Trophoblast cell (in vitro differentiated cells and primary cell): ENCODE data around the gene CWF19L1.

Experiments used
- DNase-seq, 2 donors: peaks; one replicate each; pipeline ENCODE4 v3.0.0-alpha.2; 2016
- H2AFZ ChIP-seq: 2 replicates; pipeline ENCODE4 v1.6.1; 2013; ENCODE audit warnings: low read length, moderate library complexity, mild to moderate bottlenecking; ENCODE audit not compliant: insufficient read depth, poor library complexity
- H2AK5ac ChIP-seq: 2 replicates; pipeline ENCODE4 v1.6.1; 2013; ENCODE audit warnings: mild to moderate bottlenecking, low read length
- H2BK120ac ChIP-seq: 2 replicates; pipeline ENCODE4 v1.6.1; 2013; ENCODE audit warnings: low read length, mild to moderate bottlenecking, moderate library complexity; ENCODE audit not compliant: insufficient read depth, poor library complexity
- H2BK12ac ChIP-seq: 2 replicates; pipeline ENCODE4 v1.6.1; 2013; ENCODE audit warnings: mild to moderate bottlenecking, low read length, moderate library complexity
- H2BK5ac ChIP-seq: 2 replicates; pipeline ENCODE4 v1.6.1; 2013; ENCODE audit warnings: low read length, low read depth, moderate library complexity, mild to moderate bottlenecking; ENCODE audit not compliant: poor library complexity
- H3K14ac ChIP-seq: 2 replicates; pipeline ENCODE4 v1.6.1; 2013; ENCODE audit warnings: mild to moderate bottlenecking, low read length
- H3K18ac ChIP-seq: 2 replicates; pipeline ENCODE4 v1.6.1; 2013; ENCODE audit warnings: mild to moderate bottlenecking, low read length
- H3K23ac ChIP-seq: 2 replicates; pipeline ENCODE4 v1.6.1; 2013; ENCODE audit warnings: low read length
- H3K27ac ChIP-seq: 2 replicates; pipeline ENCODE4 v1.5.1; 2013; ENCODE audit warnings: low read depth, mild to moderate bottlenecking, inconsistent platforms, low read length, moderate library complexity
- H3K27me3 ChIP-seq: 2 replicates; pipeline ENCODE4 v1.6.1; 2013; ENCODE audit warnings: inconsistent platforms, mild to moderate bottlenecking, low read length, moderate library complexity; ENCODE audit not compliant: insufficient read depth
- H3K36me3 ChIP-seq, 2 experiments: 1 replicate in 1 of 2; 2 replicates in 1 of 2; pipeline ENCODE4 v1.6.1; 2013; ENCODE audit warnings: low read length in 2 of 2, mild to moderate bottlenecking in 2 of 2, moderate library complexity in 1 of 2; ENCODE audit not compliant: insufficient read depth in 2 of 2, control insufficient read depth in 1 of 2
- H3K4ac ChIP-seq: 2 replicates; pipeline ENCODE4 v1.6.1; 2013; ENCODE audit warnings: low read depth, mild to moderate bottlenecking, low read length, moderate library complexity
- H3K4me1 ChIP-seq, 2 experiments: 1 replicate in 1 of 2; 2 replicates in 1 of 2; pipeline ENCODE4 v1.6.1; 2013; ENCODE audit warnings: low read length in 2 of 2, mild to moderate bottlenecking in 2 of 2, moderate library complexity in 1 of 2; ENCODE audit not compliant: insufficient read depth in 2 of 2, control insufficient read depth in 1 of 2
- H3K4me2 ChIP-seq: 2 replicates; pipeline ENCODE4 v1.6.1; 2013; ENCODE audit warnings: inconsistent platforms, mild to moderate bottlenecking, low read length, moderate library complexity
- H3K4me3 ChIP-seq: 2 replicates; pipeline ENCODE4 v1.5.1; 2013; ENCODE audit warnings: mild to moderate bottlenecking, low read depth, low read length, inconsistent platforms
- H3K79me1 ChIP-seq: one replicate; pipeline ENCODE4 v1.6.1; 2013; ENCODE audit warnings: low read length
- H3K79me2 ChIP-seq: 2 replicates; pipeline ENCODE4 v1.6.1; 2013; ENCODE audit warnings: low read length, mild to moderate bottlenecking; ENCODE audit not compliant: control insufficient read depth, insufficient read depth, poor library complexity
- H3K9ac ChIP-seq: 2 replicates; pipeline ENCODE4 v1.6.1; 2013; ENCODE audit warnings: mild to moderate bottlenecking, low read length
- H3K9me3 ChIP-seq: 2 replicates; pipeline ENCODE4 v1.6.1; 2013; ENCODE audit warnings: low read depth, mild to moderate bottlenecking, control low read depth, inconsistent platforms, low read length; ENCODE audit not compliant: insufficient read depth
- H4K12ac ChIP-seq: 2 replicates; pipeline ENCODE4 v1.6.1; 2013; ENCODE audit warnings: low read depth, mild to moderate bottlenecking, low read length, moderate library complexity
- H4K8ac ChIP-seq: 2 replicates; pipeline ENCODE4 v1.6.1; 2013; ENCODE audit warnings: low read depth, mild to moderate bottlenecking, low read length, moderate library complexity
- H4K91ac ChIP-seq: one replicate; pipeline ENCODE4 v1.6.1; 2013; ENCODE audit warnings: low read depth, mild to moderate bottlenecking, low read length, moderate library complexity
- WGBS: extraction: QIAGEN DNeasy Blood & Tissue Kit; methylation state at CpG from one replicate; pipeline ENCODE4 v1.1.7; 2013; ENCODE audit warnings: missing lambda C conversion rate; ENCODE audit not compliant: insufficient read length, insufficient coverage; ENCODE audit errors: extremely low coverage; 5-methylcytosine and 5-hydroxymethylcytosine counted together

The CWF19L1 gene

GRCh38 chr10:100223879-100224278, 43.6 kb downstream of the CWF19L1 start:
- Histone ChIP-seq H3K4me1 (peaks cover 0 to 2% of the 10 kb centered on the region in 2 experiments), H2BK120ac (no peak overlapping the region), H3K79me2 (peaks cover 3% of the 10 kb centered on the region), H3K14ac (no peak overlapping the region), H3K4ac (no peak overlapping the region), H2BK12ac (no peak overlapping the region), H4K12ac (no peak overlapping the region), H3K27me3 (no peaks in the 10 kb centered on the region), H3K4me3 (no peak overlapping the region), H3K79me1 (no peaks in the 10 kb centered on the region), H3K27ac (no peak overlapping the region), H3K18ac (no peak overlapping the region), H3K4me2 (no peak overlapping the region), H4K91ac (no peak overlapping the region), H3K23ac (no peak overlapping the region), H2AK5ac (no peak overlapping the region), H2AFZ (no peak overlapping the region), H2BK5ac (no peak overlapping the region), H3K9me3 (peaks cover under 1% of the 10 kb centered on the region), H3K36me3 (peaks cover 6 to 9% of the 10 kb centered on the region in 2 experiments), H3K9ac (no peak overlapping the region), H4K8ac (no peak overlapping the region)
- WGBS = no CpG with 5 or more reads among the region's 5 CpGs
- no peak for DNase-seq

GRCh38 chr10:100222529-100222928, 44.9 kb downstream of the CWF19L1 start:
- no peak overlapping the region for H2AFZ ChIP-seq
- no peak overlapping the region for H3K18ac ChIP-seq
- no peak overlapping the region for H2BK12ac ChIP-seq
- H4K91ac ChIP-seq = no peak overlapping the region
- peaks cover 8 to 11% of the 10 kb centered on the region in 2 experiments for H3K36me3 ChIP-seq
- H2BK5ac ChIP-seq = no peak overlapping the region
- H3K23ac ChIP-seq = no peak overlapping the region
- WGBS = no CpG with 5 or more reads among the region's 2 CpGs
- H2AK5ac ChIP-seq = no peak overlapping the region
- no peak overlapping the region for H4K8ac ChIP-seq
- no peak overlapping the region for H3K27ac ChIP-seq
- no peaks in the 10 kb centered on the region for H3K79me2 ChIP-seq
- no peak overlapping the region for H3K4ac ChIP-seq
- H4K12ac ChIP-seq = no peak overlapping the region
- H3K9ac ChIP-seq = no peak overlapping the region
- H3K79me1 ChIP-seq = no peaks in the 10 kb centered on the region
- no peak for DNase-seq
- H2BK120ac ChIP-seq = no peak overlapping the region
- no peak overlapping the region for H3K4me3 ChIP-seq
- H3K27me3 ChIP-seq = no peaks in the 10 kb centered on the region
- H3K4me1 ChIP-seq = no peaks in the 10 kb centered on the region
- H3K4me2 ChIP-seq = no peak overlapping the region
- H3K14ac ChIP-seq = no peak overlapping the region
- H3K9me3 ChIP-seq = no peaks in the 10 kb centered on the region

GRCh38 chr10:100216006-100216405, 51.4 kb downstream of the CWF19L1 start:
- no peak overlapping the region for H3K14ac ChIP-seq
- no peak overlapping the region for H2BK12ac ChIP-seq
- H2BK5ac ChIP-seq = no peak overlapping the region
- H3K27ac ChIP-seq = no peak overlapping the region
- no peak overlapping the region for H3K4me2 ChIP-seq
- H3K4me1 ChIP-seq = no peaks in the 10 kb centered on the region
- no peak overlapping the region for H2AFZ ChIP-seq
- H3K18ac ChIP-seq = no peak overlapping the region
- WGBS = no CpG with 5 or more reads among the region's 2 CpGs
- H4K8ac ChIP-seq = no peak overlapping the region
- H3K9ac ChIP-seq = no peak overlapping the region
- no peak overlapping the region for H4K12ac ChIP-seq
- peaks cover 11 to 20% of the 10 kb centered on the region in 2 experiments for H3K36me3 ChIP-seq
- H2AK5ac ChIP-seq = no peak overlapping the region
- H3K4ac ChIP-seq = no peak overlapping the region
- H4K91ac ChIP-seq = no peak overlapping the region
- DNase-seq = peak in 1 of 2 donors; percentile 2
- H3K27me3 ChIP-seq = no peaks in the 10 kb centered on the region
- H3K23ac ChIP-seq = no peak overlapping the region
- H3K79me1 ChIP-seq = no peaks in the 10 kb centered on the region
- H3K79me2 ChIP-seq = no peaks in the 10 kb centered on the region
- H3K9me3 ChIP-seq = no peaks in the 10 kb centered on the region
- H3K4me3 ChIP-seq = no peak overlapping the region
- no peak overlapping the region for H2BK120ac ChIP-seq

- Histone ChIP-seq H3K18ac (no peak overlapping the region), H3K27ac (no peak overlapping the region), H3K27me3 (no peaks in the 10 kb centered on the region), H2BK12ac (no peak overlapping the region), H3K14ac (no peak overlapping the region), H3K23ac (no peak overlapping the region), H3K4ac (no peak overlapping the region), H2BK120ac (no peak overlapping the region), H2AFZ (no peak overlapping the region), H4K12ac (no peak overlapping the region), H3K4me1 (peaks cover 0 to 1% of the 10 kb centered on the region in 2 experiments), H3K79me2 (no peaks in the 10 kb centered on the region), H4K91ac (no peak overlapping the region), H3K4me3 (no peak overlapping the region), H3K4me2 (no peak overlapping the region), H3K9me3 (no peaks in the 10 kb centered on the region), H3K9ac (no peak overlapping the region), H2BK5ac (no peak overlapping the region), H3K36me3 (peaks cover 9 to 19% of the 10 kb centered on the region in 2 experiments), H2AK5ac (no peak overlapping the region), H3K79me1 (no peaks in the 10 kb centered on the region), H4K8ac (no peak overlapping the region)
- peak in 1 of 2 donors; percentile 22 for DNase-seq
- no CpG with 5 or more reads among the region's 7 CpGs for WGBS
Measured at GRCh38 chr10:100209303-100209702, 58.1 kb downstream of the CWF19L1 start.
